HepG2 (cell line): Measurements from ENCODE around the gene C17orf75. TPM values are rescaled to one million over a fixed set of nuclear protein-coding genes. Genes with fewer than 3 reads are reported as not detected.

ENCODE experiments used
- CENPX ChIP-seq: sonication (generic); formaldehyde crosslinking; IDR thresholded peaks from 2 replicates; pipeline ENCODE4 v1.9.0; 2021; ENCODE audit warnings: mild to moderate bottlenecking, missing genetic modification reagents, moderate library complexity
- DZIP1 ChIP-seq: sonication (generic); formaldehyde crosslinking; IDR thresholded peaks from 2 replicates; pipeline ENCODE4 v1.5.0; 2020; ENCODE audit warnings: mild to moderate bottlenecking, missing genetic modification reagents
- ESRRA ChIP-seq: sonication (generic); formaldehyde crosslinking; IDR thresholded peaks from 2 replicates; pipeline ENCODE4 v1.5.1; 2020; ENCODE audit warnings: mild to moderate bottlenecking, low read depth, missing genetic modification reagents
- HNRNPUL1 ChIP-seq: fragments of 200-400 bp; formaldehyde crosslinking; IDR thresholded peaks from 2 replicates; pipeline ENCODE4 v1.6.1; 2017; ENCODE audit warnings: low read depth, mild to moderate bottlenecking, low read length, moderate library complexity
- HOXA7 ChIP-seq: sonication (generic); formaldehyde crosslinking; IDR thresholded peaks from 2 replicates; pipeline ENCODE4 v1.8.1; 2022; ENCODE audit warnings: mild to moderate bottlenecking, missing genetic modification reagents, moderate library complexity
- LBX2 ChIP-seq: sonication (generic); formaldehyde crosslinking; IDR thresholded peaks from 2 replicates; pipeline ENCODE4 v1.5.0; 2020; ENCODE audit warnings: missing genetic modification reagents, mild to moderate bottlenecking, borderline replicate concordance
- MIER3 ChIP-seq: IDR thresholded peaks from 2 replicates; pipeline ENCODE4 v1.6.1; 2016; ENCODE audit warnings: missing compliant biosample characterization, borderline replicate concordance
- MLLT10 ChIP-seq: sonication (generic); formaldehyde crosslinking; IDR thresholded peaks from 2 replicates; pipeline ENCODE4 v1.4.0; 2020; ENCODE audit warnings: missing genetic modification reagents
- NFE2 ChIP-seq: sonication (generic); formaldehyde crosslinking; IDR thresholded peaks from 2 replicates; pipeline ENCODE4 v1.4.0; 2020; ENCODE audit warnings: missing genetic modification reagents
- NFIC ChIP-seq: IDR thresholded peaks from 2 replicates; pipeline ENCODE4 v1.6.1; 2012; ENCODE audit warnings: mild to moderate bottlenecking, low read length, inconsistent platforms
- NFKBIZ ChIP-seq: IDR thresholded peaks from 2 replicates; pipeline ENCODE4 v1.6.1; 2018; ENCODE audit warnings: missing genetic modification reagents, missing compliant biosample characterization
- REXO4 ChIP-seq: sonication (generic); formaldehyde crosslinking; IDR thresholded peaks from 2 replicates; pipeline ENCODE4 v1.8.0; 2022; ENCODE audit warnings: missing genetic modification reagents, mild to moderate bottlenecking, borderline replicate concordance
- SMARCE1 ChIP-seq: fragments of 450-650 bp; IDR thresholded peaks from 2 replicates; pipeline ENCODE4 v1.6.1; 2017; ENCODE audit warnings: borderline replicate concordance
- STAG1 ChIP-seq: sonication (generic); formaldehyde crosslinking; IDR thresholded peaks from 2 replicates; pipeline ENCODE4 v1.4.0; 2020; ENCODE audit warnings: missing genetic modification reagents
- TOE1 ChIP-seq: sonication (generic); formaldehyde crosslinking; IDR thresholded peaks from 2 replicates; pipeline ENCODE4 v1.4.0; 2020; ENCODE audit warnings: mild to moderate bottlenecking, missing genetic modification reagents
- ZBTB14 ChIP-seq: sonication (generic); formaldehyde crosslinking; IDR thresholded peaks from 2 replicates; pipeline ENCODE4 v1.4.0; 2020; ENCODE audit warnings: missing genetic modification reagents
- ZBTB26 ChIP-seq: IDR thresholded peaks from 2 replicates; pipeline ENCODE4 v1.6.1; 2016; ENCODE audit warnings: missing compliant biosample characterization, missing genetic modification reagents, borderline replicate concordance
- ZBTB46 ChIP-seq: sonication (generic); formaldehyde crosslinking; IDR thresholded peaks from 2 replicates; pipeline ENCODE4 v1.4.0; 2020; ENCODE audit warnings: mild to moderate bottlenecking, missing genetic modification reagents, borderline replicate concordance
- ZNF207 ChIP-seq: fragments of 450-650 bp; IDR thresholded peaks from 2 replicates; pipeline ENCODE4 v1.6.1; 2016; ENCODE audit warnings: antibody characterized with exemption, borderline replicate concordance
- ZNF501 ChIP-seq: sonication (generic); formaldehyde crosslinking; IDR thresholded peaks from 2 replicates; pipeline ENCODE4 v1.5.1; 2020; ENCODE audit warnings: mild to moderate bottlenecking, moderate library complexity, missing genetic modification reagents
- ZNF616 ChIP-seq: sonication (generic); formaldehyde crosslinking; IDR thresholded peaks from 2 replicates; pipeline ENCODE4 v1.5.0; 2020; ENCODE audit warnings: low read depth, mild to moderate bottlenecking, missing genetic modification reagents
- ZNF850 ChIP-seq: sonication (generic); formaldehyde crosslinking; conservative IDR thresholded peaks from 2 replicates; pipeline ENCODE4 v1.9.0; 2021; ENCODE audit warnings: mild to moderate bottlenecking, missing genetic modification reagents
- ZSCAN30 ChIP-seq: sonication (generic); formaldehyde crosslinking; IDR thresholded peaks from 2 replicates; pipeline ENCODE4 v1.5.0; 2020; ENCODE audit warnings: mild to moderate bottlenecking, missing genetic modification reagents
- polyA plus RNA-seq, 8 experiments: library from polyadenylated mRNA; depleted of rRNA in 3 of 8; stranded (reverse) in 7 of 8; unstranded in 1 of 8; fragments of >200 nt; fragmentation: Illumina TruSeq in 4 of 8; extraction: Trizol in 4 of 8; gene quantifications; 2 replicates each; pipeline versions ENCODE4 v1.2.1 to v1.2.3, GENCODE V29; 2011 to 2016; ENCODE audit warnings: low read depth in 4 of 8, missing spikeins in 1 of 8, mixed read lengths in 1 of 8; ENCODE audit not compliant: insufficient read depth in 1 of 8
- total RNA-seq, 5 experiments: library from RNA; depleted of rRNA; stranded (reverse); fragments of >200 nt; fragmentation: Illumina TruSeq; extraction: Trizol; gene quantifications; 2 replicates each; pipeline ENCODE4 v1.2.3, GENCODE V29; 2016; ENCODE audit warnings: low read depth in 1 of 5

Gene C17orf75
- total and polyA plus RNA-seq, 2 of the 13 experiments (the other 11 are each of a cell fraction or from before 2014, with no cell fraction given): 16.2 to 33.0 TPM

- TF ChIP-seq STAG1 (no peak), HNRNPUL1 (no peak), ZNF207 (no peak), ZSCAN30 (no peak; the same call in 1 of the 2 replicates), HOXA7 (CRISPR knock-in tag) (no peak), DZIP1 (no peak), CENPX (no peak), ZNF501 (CRISPR knock-in tag) (peak; percentile 69; the same call in 1 of the 2 replicates), LBX2 (CRISPR knock-in tag) (peak; percentile 83; the same call in 1 of the 2 replicates), NFKBIZ (CRISPR knock-in tag) (no peak), ZNF850 (CRISPR knock-in tag) (no peak), NFE2 (0 out of 2 replicates have a peak, but pooled peaks have one; percentile 15), ZNF616 (CRISPR knock-in tag) (peak; percentile 80; the same call in 1 of the 2 replicates), NFIC (no peak; the same call in 1 of the 2 replicates), REXO4 (CRISPR knock-in tag) (no peak), ZBTB14 (CRISPR knock-in tag) (no peak; the same call in none of the 2 replicates), ZBTB46 (CRISPR knock-in tag) (no peak), ZBTB26 (peak; percentile 74), MLLT10 (CRISPR knock-in tag) (no peak), MIER3 (CRISPR knock-in tag) (peak; percentile 66; the same call in 1 of the 2 replicates), SMARCE1 (no peak), TOE1 (CRISPR knock-in tag) (peak; percentile 38; the same call in 1 of the 2 replicates), ESRRA (CRISPR knock-in tag) (peak; percentile 79)
These were observed at the start of gene C17orf75 (continued) for GRCh38 chr17:32341857-32342602.
